K562 (cell line): ENCODE data around the gene CELA3A. TPM values are rescaled to one million over a fixed set of nuclear protein-coding genes. Genes with fewer than 3 reads are reported as not detected.

Experiments used
- ARID4B ChIP-seq: sonication (generic); formaldehyde crosslinking; IDR thresholded peaks from 2 replicates; pipeline ENCODE4 v1.8.0; 2022; ENCODE audit warnings: mild to moderate bottlenecking, missing genetic modification reagents
- CHD2 ChIP-seq: IDR thresholded peaks from 2 replicates; pipeline ENCODE4 v1.6.1; 2011; ENCODE audit warnings: low read depth, low read length
- IFI16 ChIP-seq: fragments of 250-450 bp; sonication (Bioruptor Pico); IDR thresholded peaks from 2 replicates; pipeline ENCODE4 v2.1.2; 2022; ENCODE audit warnings: mild to moderate bottlenecking, inconsistent platforms
- KDM2B ChIP-seq: fragments of 250-450 bp; sonication (Bioruptor Pico); IDR thresholded peaks from 2 replicates; pipeline ENCODE4 v1.8.0; 2021; ENCODE audit warnings: mild to moderate bottlenecking, moderate library complexity
- NRF1 ChIP-seq, 2 experiments: fragments of 450-650 bp; IDR thresholded peaks in 1 of 2; conservative IDR thresholded peaks in 1 of 2; 2 replicates each; pipeline ENCODE4 v1.6.1; 2014; ENCODE audit warnings: mild to moderate bottlenecking in 2 of 2
- RBFOX2 ChIP-seq: fragments of 200-400 bp; formaldehyde crosslinking; IDR thresholded peaks from 2 replicates; pipeline ENCODE4 v1.6.1; 2017; ENCODE audit warnings: low read depth, mild to moderate bottlenecking, low read length, moderate library complexity
- TCF3 ChIP-seq: sonication (generic); formaldehyde crosslinking; IDR thresholded peaks from 2 replicates; pipeline ENCODE4 v1.4.0; 2020; ENCODE audit warnings: mild to moderate bottlenecking, missing genetic modification reagents
- TOE1 ChIP-seq, 2 experiments: fragments of 450-650 bp in 1 of 2; sonication (generic) in 1 of 2; formaldehyde crosslinking in 1 of 2; IDR thresholded peaks; 2 replicates each; pipeline versions ENCODE4 v1.7.1 to v1.8.0; 2016 to 2022; ENCODE audit warnings: borderline replicate concordance in 2 of 2, mild to moderate bottlenecking in 2 of 2, antibody characterized with exemption in 1 of 2, inconsistent platforms in 1 of 2, low read depth in 1 of 2, missing genetic modification reagents in 1 of 2, moderate library complexity in 1 of 2
- ZBTB34 ChIP-seq: fragments of 250-450 bp; sonication (Bioruptor Pico); IDR thresholded peaks from 2 replicates; pipeline ENCODE4 v1.8.0; 2021; ENCODE audit warnings: mild to moderate bottlenecking, moderate library complexity
- ZNF121 ChIP-seq: sonication (generic); formaldehyde crosslinking; conservative IDR thresholded peaks from 2 replicates; pipeline ENCODE4 v1.8.0; 2022; ENCODE audit warnings: missing genetic modification reagents
- ZNF408 ChIP-seq: fragments of 250-450 bp; sonication (Bioruptor Pico); IDR thresholded peaks from 2 replicates; pipeline ENCODE4 v1.4.0; 2020; ENCODE audit warnings: low read depth, mild to moderate bottlenecking, moderate library complexity
- ZNF699 ChIP-seq: fragments of 250-450 bp; sonication (Bioruptor Pico); IDR thresholded peaks from 2 replicates; pipeline ENCODE4 v1.8.0; 2021; ENCODE audit warnings: mild to moderate bottlenecking, moderate library complexity; ENCODE audit not compliant: insufficient replicate concordance
- ZNF740 ChIP-seq, 3 experiments: fragments of 200-800 bp in 1 of 3; sonication (Bioruptor generic) in 1 of 3; sonication (generic) in 1 of 3; formaldehyde crosslinking in 1 of 3; IDR thresholded peaks; 2 replicates each; pipeline versions ENCODE4 v1.6.1 to v1.8.0; 2016 to 2022; ENCODE audit warnings: mild to moderate bottlenecking in 2 of 3, missing compliant biosample characterization in 2 of 3, missing genetic modification characterization in 2 of 3, missing genetic modification reagents in 1 of 3
- polyA plus RNA-seq, 8 experiments: library from polyadenylated mRNA; depleted of rRNA in 4 of 8; stranded (reverse) in 5 of 8; unstranded in 3 of 8; fragments of >200 nt; fragmentation: Nextera tagmentation in 2 of 8; fragmentation: Illumina TruSeq in 1 of 8; extraction: Ambion mirVana in 2 of 8; extraction: Trizol in 1 of 8; gene quantifications; 2 replicates each; pipeline versions ENCODE4 v1.2.1 to v1.2.3, GENCODE V29; 2011 to 2014; ENCODE audit warnings: inconsistent platforms in 1 of 8, missing spikeins in 1 of 8
- total RNA-seq, 7 experiments: library from RNA; depleted of rRNA in 6 of 7; stranded (reverse); fragments of >200 nt in 6 of 7; fragmentation: Illumina TruSeq in 2 of 7; extraction: Trizol in 2 of 7; gene quantifications; 2 replicates each; pipeline versions ENCODE4 v1.2.1 to v1.2.3, GENCODE V29; 2011 to 2021; ENCODE audit warnings: low replicate concordance in 1 of 7
- TF ChIP-seq, protein P1 (sequence below): IDR thresholded peaks from 2 replicates; pipeline ENCODE4 v1.6.1; 2016; ENCODE audit warnings: missing genetic modification characterization, missing compliant biosample characterization
- TF ChIP-seq, protein P2 (sequence below), 2 experiments: fragments of 450-650 bp; conservative IDR thresholded peaks; 2 replicates each; pipeline ENCODE4 v1.6.1; 2017; ENCODE audit warnings: mild to moderate bottlenecking in 2 of 2, moderate library complexity in 2 of 2

The CELA3A gene
- total and polyA plus RNA-seq, 9 of the 15 experiments (the other 6 are each of a cell fraction or from before 2014, with no cell fraction given): 5.4 TPM; not detected in 8

- TF ChIP-seq KDM2B (CRISPR knock-in tag): peak; percentile 92; the same call in 1 of the 2 replicates
- peak; percentile 45 to 66 for TF ChIP-seq NRF1 (conservative IDR thresholded peaks at IDR 0.05 in 1 of 2, IDR thresholded peaks at IDR 0.05 in 1 of 2)
- peak; percentile 77 for TF ChIP-seq TCF3
- peak; percentile 91 for TF ChIP-seq ZNF740 (CRISPR knock-in tag; IDR thresholded peaks at IDR 0.05)
- peak in 1 of 2 experiments; percentile 96; a peak in 2 of 4 replicates for TF ChIP-seq ZNF740 (tag; IDR thresholded peaks at IDR 0.05)
- TF ChIP-seq, protein P1, sequence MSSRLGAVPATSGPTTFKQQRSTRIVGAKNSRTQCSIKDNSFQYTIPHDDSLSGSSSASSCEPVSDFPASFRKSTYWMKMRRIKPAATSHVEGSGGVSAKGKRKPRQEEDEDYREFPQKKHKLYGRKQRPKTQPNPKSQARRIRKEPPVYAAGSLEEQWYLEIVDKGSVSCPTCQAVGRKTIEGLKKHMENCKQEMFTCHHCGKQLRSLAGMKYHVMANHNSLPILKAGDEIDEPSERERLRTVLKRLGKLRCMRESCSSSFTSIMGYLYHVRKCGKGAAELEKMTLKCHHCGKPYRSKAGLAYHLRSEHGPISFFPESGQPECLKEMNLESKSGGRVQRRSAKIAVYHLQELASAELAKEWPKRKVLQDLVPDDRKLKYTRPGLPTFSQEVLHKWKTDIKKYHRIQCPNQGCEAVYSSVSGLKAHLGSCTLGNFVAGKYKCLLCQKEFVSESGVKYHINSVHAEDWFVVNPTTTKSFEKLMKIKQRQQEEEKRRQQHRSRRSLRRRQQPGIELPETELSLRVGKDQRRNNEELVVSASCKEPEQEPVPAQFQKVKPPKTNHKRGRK (tag): no peak
- TF ChIP-seq ARID4B (CRISPR knock-in tag): peak; percentile 37; the same call in 1 of the 2 replicates
- TF ChIP-seq ZBTB34 (CRISPR knock-in tag): no peak
- TF ChIP-seq ZNF699 (CRISPR knock-in tag): no peak
- no peak for TF ChIP-seq ZNF408 (CRISPR knock-in tag)
- no peak for TF ChIP-seq TOE1 (IDR thresholded peaks at IDR 0.05; ENCODE audit: borderline replicate concordance)
- peak; percentile 93; the same call in 1 of the 2 replicates for TF ChIP-seq TOE1 (CRISPR knock-in tag; IDR thresholded peaks at IDR 0.05; ENCODE audit: borderline replicate concordance, low read depth)
- no peak for TF ChIP-seq IFI16 (CRISPR knock-in tag)
- TF ChIP-seq, protein P2, sequence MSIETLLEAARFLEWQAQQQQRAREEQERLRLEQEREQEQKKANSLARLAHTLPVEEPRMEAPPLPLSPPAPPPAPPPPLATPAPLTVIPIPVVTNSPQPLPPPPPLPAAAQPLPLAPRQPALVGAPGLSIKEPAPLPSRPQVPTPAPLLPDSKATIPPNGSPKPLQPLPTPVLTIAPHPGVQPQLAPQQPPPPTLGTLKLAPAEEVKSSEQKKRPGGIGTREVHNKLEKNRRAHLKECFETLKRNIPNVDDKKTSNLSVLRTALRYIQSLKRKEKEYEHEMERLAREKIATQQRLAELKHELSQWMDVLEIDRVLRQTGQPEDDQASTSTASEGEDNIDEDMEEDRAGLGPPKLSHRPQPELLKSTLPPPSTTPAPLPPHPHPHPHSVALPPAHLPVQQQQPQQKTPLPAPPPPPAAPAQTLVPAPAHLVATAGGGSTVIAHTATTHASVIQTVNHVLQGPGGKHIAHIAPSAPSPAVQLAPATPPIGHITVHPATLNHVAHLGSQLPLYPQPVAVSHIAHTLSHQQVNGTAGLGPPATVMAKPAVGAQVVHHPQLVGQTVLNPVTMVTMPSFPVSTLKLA (conservative IDR thresholded peaks at IDR 0.05): peak; percentile 62 to 71; a peak in 3 of 4 replicates
- TF ChIP-seq CHD2: no peak
- TF ChIP-seq ZNF121 (CRISPR knock-in tag): no peak
- peak; percentile 97 for TF ChIP-seq RBFOX2
These were observed 24.1 kb downstream of the CELA3A start (continued) for GRCh38 chr1:22025368-22026155.
